Rectal smooth muscle tissue (tissue), 1 donor: ENCODE data around the gene GPR84.
"Not testable (repeated sequence)": the region's sequence is repeated elsewhere in the genome, so short reads cannot be mapped to it uniquely, and the experiment has no call there.

Experiments used
- H3K27ac ChIP-seq: one replicate; pipeline ENCODE4 v1.7.0; 2013; ENCODE audit warnings: low read depth, low read length, inconsistent platforms
- H3K27me3 ChIP-seq: one replicate; pipeline ENCODE4 v1.7.0; 2013; ENCODE audit warnings: low read length; ENCODE audit not compliant: control insufficient read depth, insufficient read depth
- H3K36me3 ChIP-seq: one replicate; pipeline ENCODE4 v1.7.0; 2013; ENCODE audit warnings: low read length; ENCODE audit not compliant: control insufficient read depth, insufficient read depth
- H3K4me1 ChIP-seq: one replicate; pipeline ENCODE4 v1.7.0; 2013; ENCODE audit warnings: low read length; ENCODE audit not compliant: control insufficient read depth, insufficient read depth
- H3K4me3 ChIP-seq: one replicate; pipeline ENCODE4 v1.7.0; 2013; ENCODE audit warnings: low read length
- H3K9ac ChIP-seq: one replicate; pipeline ENCODE4 v1.7.0; 2013; ENCODE audit warnings: low read length

Gene GPR84

GRCh38 chr12:54337280-54337842 lies 26.9 kb downstream of the GPR84 start:
- Histone ChIP-seq H3K36me3 (peaks cover 14% of the 10 kb centered on the region), H3K4me1 (peaks cover 37% of the 10 kb centered on the region), H3K4me3 (no peak overlapping the region), H3K27me3 (no peaks in the 10 kb centered on the region), H3K27ac (peak overlapping the region; percentile 73), H3K9ac (no peak overlapping the region)

DNA sequence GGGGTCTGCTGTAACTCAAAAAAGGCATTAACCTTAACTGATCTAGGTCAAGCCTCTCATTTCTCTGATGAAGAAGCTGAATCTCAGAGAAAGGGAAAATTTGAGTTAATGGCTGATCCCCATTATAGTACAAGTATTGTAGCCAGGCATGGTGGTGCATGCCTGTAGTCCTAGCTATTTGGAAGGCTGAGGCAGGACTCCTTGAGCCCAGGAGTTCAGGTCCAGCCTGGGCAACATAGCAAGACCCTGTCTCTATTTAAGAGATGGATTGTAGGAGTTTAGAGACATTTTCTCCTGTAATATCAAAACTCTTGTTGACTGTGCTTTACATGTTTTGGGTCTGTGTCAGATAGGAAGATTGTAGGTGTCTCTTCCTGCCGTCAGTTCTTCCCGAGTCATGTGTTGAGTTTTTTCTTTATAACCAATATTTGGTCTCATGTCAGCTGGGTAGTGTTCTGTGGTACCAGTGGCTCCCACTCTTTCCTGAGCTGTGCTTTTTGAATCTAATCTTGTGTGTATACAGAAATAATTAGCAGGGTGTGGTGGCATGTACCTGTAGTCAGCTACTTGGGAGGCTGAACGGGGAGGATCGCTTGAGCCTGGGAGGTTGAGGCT lies 30.8 kb downstream of the GPR84 start:
- Histone ChIP-seq H3K27me3 (no peaks in the 10 kb centered on the region), H3K27ac (no peak overlapping the region), H3K4me1 (peaks cover 30% of the 10 kb centered on the region), H3K36me3 (no peaks in the 10 kb centered on the region), H3K4me3 (no peak overlapping the region), H3K9ac (no peak overlapping the region)

DNA sequence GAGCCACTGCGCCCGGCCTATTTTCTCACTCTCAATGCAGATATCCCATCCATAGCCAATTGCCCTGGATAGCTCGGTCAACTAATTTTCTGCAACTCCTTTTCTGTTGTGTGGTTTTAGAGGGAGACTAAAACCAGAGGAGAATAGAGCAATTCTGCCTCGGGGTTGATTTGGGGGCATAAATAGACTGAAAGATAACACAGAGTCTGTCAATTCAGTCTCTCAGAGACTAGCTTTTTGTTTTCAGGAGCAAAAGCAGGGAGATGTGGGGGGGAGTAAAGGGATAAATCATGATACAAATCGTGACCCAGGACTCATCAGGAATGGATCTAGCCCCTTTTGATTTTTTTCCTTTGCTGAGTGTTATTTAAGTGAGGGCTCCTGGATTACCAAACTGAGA lies 32.8 kb downstream of the GPR84 start:
- no peaks in the 10 kb centered on the region for H3K27me3 ChIP-seq
- H3K9ac ChIP-seq = no peak overlapping the region
- peaks cover 12% of the 10 kb centered on the region for H3K4me1 ChIP-seq
- no peak overlapping the region for H3K27ac ChIP-seq
- H3K36me3 ChIP-seq = no peaks in the 10 kb centered on the region
- no peak overlapping the region for H3K4me3 ChIP-seq

GRCh38 chr12:54330442-54330841 lies 33.8 kb downstream of the GPR84 start:
- H3K36me3 ChIP-seq = no peaks in the 10 kb centered on the region
- H3K27ac ChIP-seq = no peak overlapping the region
- H3K27me3 ChIP-seq = no peaks in the 10 kb centered on the region
- H3K9ac ChIP-seq = no peak overlapping the region
- no peak overlapping the region for H3K4me3 ChIP-seq
- H3K4me1 ChIP-seq = peaks cover 12% of the 10 kb centered on the region

DNA sequence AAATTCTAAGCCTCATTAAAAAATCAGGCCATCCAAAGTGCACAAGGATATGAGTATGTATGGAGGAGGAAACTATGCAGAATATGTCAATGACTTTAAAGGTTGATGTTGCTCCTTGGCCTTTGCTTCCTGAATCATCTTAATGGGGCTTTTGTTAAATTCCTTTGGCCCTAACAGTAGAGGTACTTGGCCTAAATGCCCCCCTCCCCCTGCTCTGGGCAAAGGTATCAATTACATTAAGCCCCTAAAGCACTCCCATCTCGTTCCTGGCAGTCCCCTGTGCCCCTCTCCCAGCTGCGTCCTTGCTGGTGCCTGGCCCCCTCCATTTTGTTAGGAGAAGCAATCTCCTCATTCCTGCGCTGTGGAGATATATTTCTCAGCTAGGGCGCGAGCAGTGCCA lies 34.5 kb downstream of the GPR84 start:
- H3K4me3 ChIP-seq = no peak overlapping the region
- H3K4me1 ChIP-seq = peaks cover 12% of the 10 kb centered on the region
- no peaks in the 10 kb centered on the region for H3K27me3 ChIP-seq
- no peak overlapping the region for H3K9ac ChIP-seq
- H3K27ac ChIP-seq = no peak overlapping the region
- H3K36me3 ChIP-seq = no peaks in the 10 kb centered on the region

- H3K27ac ChIP-seq = no peak overlapping the region
Measured at GRCh38 chr12:54328595-54329337, 35.5 kb downstream of the GPR84 start.

DNA sequence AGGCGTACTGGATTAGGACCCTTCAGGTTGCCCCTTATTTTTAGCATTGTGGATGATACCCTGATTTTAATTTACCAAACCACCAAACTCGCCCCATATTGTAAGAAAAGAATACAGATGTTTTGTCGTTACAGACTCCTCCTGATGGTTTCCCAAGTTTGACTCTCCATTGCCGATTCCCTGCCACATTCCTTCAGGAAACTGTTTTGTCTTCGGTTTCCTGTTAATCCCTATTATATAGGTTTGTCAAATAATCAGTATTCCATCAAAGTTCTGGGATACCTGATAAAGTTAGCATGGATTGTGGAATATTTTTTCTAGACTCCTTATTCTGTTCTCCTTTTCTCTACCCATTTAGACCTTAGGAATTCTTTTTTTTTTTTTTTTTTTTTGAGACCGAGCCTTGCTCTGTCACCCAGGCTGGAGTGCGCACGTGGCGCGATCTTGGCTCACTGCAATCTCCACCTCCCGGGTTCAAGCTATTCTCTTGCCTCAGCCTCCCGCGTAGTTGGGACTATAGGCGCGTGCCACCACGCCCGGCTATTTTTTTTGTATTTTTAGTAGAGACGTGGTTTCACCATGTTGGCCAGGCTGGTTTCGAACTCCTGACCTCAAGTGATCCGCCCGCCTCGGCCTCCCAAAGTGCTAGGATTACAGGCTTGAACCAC lies 38.7 kb downstream of the GPR84 start:
- peak overlapping the region; percentile 86 for H3K4me3 ChIP-seq
- H3K4me1 ChIP-seq = peaks cover 11% of the 10 kb centered on the region
- not testable (repeated sequence) for H3K27me3 ChIP-seq, H3K36me3 ChIP-seq
- H3K27ac ChIP-seq = peak overlapping the region; percentile 82
- peak overlapping the region; percentile 87 for H3K9ac ChIP-seq

More at GRCh38 chr12:54328595-54329337, 35.5 kb downstream of the GPR84 start:
- Histone ChIP-seq H3K27me3 (no peaks in the 10 kb centered on the region), H3K9ac (no peak overlapping the region), H3K4me1 (peaks cover 12% of the 10 kb centered on the region), H3K4me3 (no peak overlapping the region), H3K36me3 (no peaks in the 10 kb centered on the region)

- H3K27me3 ChIP-seq = no peaks in the 10 kb centered on the region
- peaks cover 5% of the 10 kb centered on the region for H3K4me1 ChIP-seq
- no peaks in the 10 kb centered on the region for H3K36me3 ChIP-seq
- peak within 1 kb of the TSS; percentile 86 for H3K4me3 ChIP-seq
- peak within 1 kb of the TSS; percentile 87 for H3K9ac ChIP-seq
- peak within 1 kb of the TSS; percentile 82 for H3K27ac ChIP-seq
Measured at GRCh38 chr12:54324617-54325441, 39.5 kb downstream of the GPR84 start, which contains the start of gene COPZ1. Gene COPZ1, plus strand, starts transcription at chr12:54325131. Its CDS starts 33 bp downstream, at chr12:54325164.

GRCh38 chr12:54321363-54321762 lies 42.9 kb downstream of the GPR84 start:
- H3K4me3 ChIP-seq = no peak overlapping the region
- no peaks in the 10 kb centered on the region for H3K36me3 ChIP-seq
- no peaks in the 10 kb centered on the region for H3K27me3 ChIP-seq
- H3K9ac ChIP-seq = no peak overlapping the region
- H3K27ac ChIP-seq = no peak overlapping the region
- H3K4me1 ChIP-seq = no peaks in the 10 kb centered on the region
